Natural killer cell (primary cell): Measurements from ENCODE around the gene ASIC1. TPM values are rescaled to one million over a fixed set of nuclear protein-coding genes. Genes with fewer than 3 reads are reported as not detected.

Source experiments
- ATAC-seq, 3 donors: fragments of 150-1000 bp in 2 of 3; fragments of 200-7000 bp in 1 of 3; cut with Tn5 transposase; 1 replicate in 1 of 3; 2 replicates in 2 of 3; pipeline ENCODE4 v1.10.0; 2021; ENCODE audit warnings: mild to moderate bottlenecking in 2 of 3, moderate library complexity in 2 of 3
- DNase-seq, 2 donors: peaks; one replicate each; pipeline versions ENCODE4 v3.0.0 to v3.0.0-alpha.2; 2013 to 2021; ENCODE audit warnings: mixed read lengths in 1 of 2
- H3K27ac ChIP-seq: one replicate; pipeline ENCODE4 v1.5.1; 2013; ENCODE audit warnings: mild to moderate bottlenecking, low read length
- H3K27me3 ChIP-seq: one replicate; pipeline ENCODE4 v1.6.1; 2013; ENCODE audit warnings: low read length; ENCODE audit not compliant: control insufficient read depth, insufficient read depth
- H3K36me3 ChIP-seq: one replicate; pipeline ENCODE4 v1.6.1; 2013; ENCODE audit warnings: low read length; ENCODE audit not compliant: control insufficient read depth, insufficient read depth
- H3K4me1 ChIP-seq: one replicate; pipeline ENCODE4 v1.6.1; 2013; ENCODE audit warnings: low read length; ENCODE audit not compliant: control insufficient read depth, insufficient read depth
- H3K4me3 ChIP-seq: one replicate; pipeline ENCODE4 v1.5.1; 2013; ENCODE audit warnings: low read length
- H3K9me3 ChIP-seq: one replicate; pipeline ENCODE4 v1.6.1; 2013; ENCODE audit warnings: low read length; ENCODE audit not compliant: control insufficient read depth, insufficient read depth
- H3K27ac Mint-ChIP-seq, 2 donors: one replicate each; pipeline ENCODE4 v1.8.0; 2022; ENCODE audit warnings: mild to moderate bottlenecking in 2 of 2, mixed read lengths in 2 of 2, moderate library complexity in 1 of 2
- H3K27me3 Mint-ChIP-seq, 2 donors: one replicate each; pipeline ENCODE4 v1.8.0; 2022; ENCODE audit warnings: low read depth in 2 of 2, mixed read lengths in 2 of 2
- H3K36me3 Mint-ChIP-seq: one replicate; pipeline ENCODE4 v1.8.0; 2022; ENCODE audit warnings: mixed read lengths
- H3K4me1 Mint-ChIP-seq, 2 donors: one replicate each; pipeline ENCODE4 v1.8.0; 2022; ENCODE audit warnings: mixed read lengths in 2 of 2
- H3K4me3 Mint-ChIP-seq: one replicate; pipeline ENCODE4 v1.8.0; 2022; ENCODE audit warnings: mild to moderate bottlenecking, moderate library complexity, mixed read lengths
- H3K9me3 Mint-ChIP-seq, 2 donors: one replicate each; pipeline ENCODE4 v1.8.0; 2022; ENCODE audit warnings: mixed read lengths in 2 of 2
- CTCF ChIP-seq: fragments of 200-600 bp; IDR thresholded peaks from one replicate; pipeline ENCODE4 v1.8.0; 2022; ENCODE audit warnings: antibody characterized with exemption
- WGBS: methylation state at CpG from one replicate; pipeline ENCODE4 v1.1.7; 2013; ENCODE audit warnings: missing lambda C conversion rate; ENCODE audit not compliant: insufficient coverage; 5-methylcytosine and 5-hydroxymethylcytosine counted together
- intact Hi-C: fragments of 100-400 bp; cut with micrococcal nuclease; formaldehyde crosslinking; loops from one replicate; pipeline ENCODE4 v1.14.2; 2022
- total RNA-seq, 4 donors: library from RNA; stranded (reverse); fragments of 120-200 nt in 1 of 4; gene quantifications; one replicate each; pipeline versions ENCODE4 v1.2.3 to v1.2.4, GENCODE V29; 2013 to 2022

Gene ASIC1
- total RNA-seq, 3 donors from 2014 or later (not counting 1 experiment from before 2014, with no cell fraction given) = 0.21 TPM; not detected in 2

- H3K4me3 Mint-ChIP-seq = no peak overlapping the region
- H3K4me1 ChIP-seq = peaks cover 9% of the 10 kb centered on the region
- intact Hi-C loops = no loop called here
- H3K9me3 Mint-ChIP-seq = no peaks in the 10 kb centered on the region
- H3K36me3 ChIP-seq = peaks cover 5% of the 10 kb centered on the region
- H3K27ac Mint-ChIP-seq = no peak overlapping the region
- TF ChIP-seq CTCF = no peak
- WGBS = 92% methylated on average over 12 of the region's 12 CpGs
- no peak for ATAC-seq
- H3K4me1 Mint-ChIP-seq = peaks cover 0 to 5% of the 10 kb centered on the region in 2 donors
- no peaks in the 10 kb centered on the region for H3K9me3 ChIP-seq
- no peak for DNase-seq
- H3K27me3 ChIP-seq = no peaks in the 10 kb centered on the region
- H3K4me3 ChIP-seq = no peak overlapping the region
- H3K27me3 Mint-ChIP-seq = peaks cover 0 to 3% of the 10 kb centered on the region in 2 donors
- H3K36me3 Mint-ChIP-seq = no peaks in the 10 kb centered on the region
- H3K27ac ChIP-seq = no peak overlapping the region
These were observed 48.6 kb downstream of the ASIC1 start for GRCh38 chr12:50105913-50106450.

GRCh38 chr12:50106907-50107306 lies 49.5 kb downstream of the ASIC1 start:
- Mint-ChIP-seq H3K4me3 (no peak overlapping the region), H3K27ac (no peak overlapping the region), H3K27me3 (peaks cover 0 to 3% of the 10 kb centered on the region in 2 donors), H3K36me3 (no peaks in the 10 kb centered on the region), H3K9me3 (no peaks in the 10 kb centered on the region), H3K4me1 (peaks cover 5 to 9% of the 10 kb centered on the region in 2 donors)
- ATAC-seq = no peak
- H3K9me3 ChIP-seq = no peaks in the 10 kb centered on the region
- H3K4me1 ChIP-seq = peaks cover 14% of the 10 kb centered on the region
- H3K36me3 ChIP-seq = no peaks in the 10 kb centered on the region
- intact Hi-C loops = no loop called here
- TF ChIP-seq CTCF = no peak
- no peak for DNase-seq
- WGBS = 69% methylated on average over 3 of the region's 3 CpGs
- H3K27me3 ChIP-seq = no peaks in the 10 kb centered on the region
- H3K27ac ChIP-seq = no peak overlapping the region
- H3K4me3 ChIP-seq = no peak overlapping the region

- WGBS = 93% methylated on average over 14 of the region's 17 CpGs
- no peaks in the 10 kb centered on the region for H3K9me3 Mint-ChIP-seq
- no peak overlapping the region for H3K4me3 Mint-ChIP-seq
- no peaks in the 10 kb centered on the region for H3K36me3 Mint-ChIP-seq
- Histone ChIP-seq H3K4me1 (peaks cover 14% of the 10 kb centered on the region), H3K27me3 (no peaks in the 10 kb centered on the region), H3K9me3 (no peaks in the 10 kb centered on the region), H3K36me3 (no peaks in the 10 kb centered on the region), H3K27ac (no peak overlapping the region), H3K4me3 (no peak overlapping the region)
- intact Hi-C loops = no loop called here
- no peak for TF ChIP-seq CTCF
- H3K27ac Mint-ChIP-seq = no peak overlapping the region
- H3K4me1 Mint-ChIP-seq = peaks cover 9 to 10% of the 10 kb centered on the region in 2 donors
- peaks cover 0 to 3% of the 10 kb centered on the region in 2 donors for H3K27me3 Mint-ChIP-seq
- DNase-seq (no peak), ATAC-seq (no peak)
These were observed 50.2 kb downstream of the ASIC1 start for GRCh38 chr12:50107416-50108268.
